Gastroesophageal sphincter (tissue), 4 donors: Measurements from ENCODE around the gene ILRUN. TPM values are rescaled to one million over a fixed set of nuclear protein-coding genes. Genes with fewer than 3 reads are reported as not detected.

Source experiments
- ATAC-seq: fragments of 150-250 bp; one replicate; pipeline ENCODE4 v1.9.1; 2016; ENCODE audit warnings: mild to moderate bottlenecking, moderate library complexity
- H3K27ac ChIP-seq, 4 donors: fragments of 200-600 bp; sonication (generic) in 3 of 4; 1 replicate in 3 of 4; 2 replicates in 1 of 4; pipeline ENCODE4 v1.5.1; 2016 to 2019
- H3K27me3 ChIP-seq: fragments of 200-600 bp; sonication (generic); one replicate; pipeline ENCODE4 v1.5.1; 2019
- H3K36me3 ChIP-seq, 2 donors: fragments of 200-600 bp; sonication (generic); one replicate each; pipeline ENCODE4 v1.5.1; 2019; ENCODE audit warnings: control low read depth in 1 of 2
- H3K4me1 ChIP-seq, 3 donors: fragments of 200-600 bp; sonication (generic); 1 replicate in 2 of 3; 2 replicates in 1 of 3; pipeline ENCODE4 v1.5.1; 2016 to 2019; ENCODE audit warnings: control low read depth in 2 of 3
- H3K4me3 ChIP-seq, 2 donors: fragments of 200-600 bp; sonication (generic); one replicate each; pipeline ENCODE4 v1.5.1; 2019; ENCODE audit warnings: mild to moderate bottlenecking in 1 of 2, moderate library complexity in 1 of 2
- H3K9me3 ChIP-seq, 3 donors: fragments of 200-600 bp; sonication (generic); one replicate each; pipeline ENCODE4 v1.5.1; 2017 to 2019; ENCODE audit warnings: control low read depth in 2 of 3
- CTCF ChIP-seq, 4 experiments: fragments of 200-600 bp in 2 of 4; fragments of 450-650 bp in 2 of 4; sonication (generic) in 1 of 4; IDR thresholded peaks; one replicate each; pipeline ENCODE4 v1.5.1; 2017 to 2019; ENCODE audit warnings: antibody characterized with exemption in 4 of 4, mild to moderate bottlenecking in 2 of 4, moderate library complexity in 2 of 4
- EP300 ChIP-seq: sonication (generic); formaldehyde crosslinking; IDR thresholded peaks from one replicate; pipeline ENCODE4 v1.6.1; 2017; ENCODE audit warnings: antibody characterized with exemption, mild to moderate bottlenecking
- POLR2A ChIP-seq, 2 donors: fragments of 450-650 bp; IDR thresholded peaks; one replicate each; pipeline ENCODE4 v1.6.1; 2017; ENCODE audit warnings: antibody characterized with exemption in 2 of 2, mild to moderate bottlenecking in 2 of 2, moderate library complexity in 1 of 2
- POLR2AphosphoS5 ChIP-seq: sonication (generic); formaldehyde crosslinking; IDR thresholded peaks from one replicate; pipeline ENCODE4 v1.6.1; 2017; ENCODE audit warnings: antibody characterized with exemption
- WGBS, 2 donors: methylation state at CpG; one replicate each; pipeline ENCODE4 v1.1.5; 2018; ENCODE audit warnings: low coverage in 1 of 2; 5-methylcytosine and 5-hydroxymethylcytosine counted together
- total RNA-seq, 4 donors: library from RNA; depleted of rRNA; stranded (reverse); fragments of >200 nt; gene quantifications; one replicate each; pipeline ENCODE4 v1.1.0, GENCODE V29; 2016

ILRUN gene
- total RNA-seq, 4 donors from 2014 or later = 84.4 to 116 (median 96.6) TPM

- H3K4me3 ChIP-seq = peak overlapping the region; percentile 75 to 80
- H3K27ac ChIP-seq = peak overlapping the region; percentile 89 to 98 (median 94)
- WGBS, 2 donors = 2% methylated on average over 9 of the region's 41 CpGs; no CpG with 5 or more reads in 1 of the 2 donors
- H3K27me3 ChIP-seq = no peaks in the 10 kb centered on the region
- peak; percentile 63 for ATAC-seq
- H3K9me3 ChIP-seq = no peaks in the 10 kb centered on the region
- peaks cover 2 to 51% (median 18%) of the 10 kb centered on the region in 3 donors for H3K4me1 ChIP-seq
- H3K36me3 ChIP-seq = no peaks in the 10 kb centered on the region
- TF ChIP-seq EP300 = no peak
- no peak for TF ChIP-seq POLR2A (IDR thresholded peaks at IDR 0.05)
- no peak for TF ChIP-seq POLR2AphosphoS5
- no peak for TF ChIP-seq CTCF (IDR thresholded peaks at IDR 0.05)
Observed at GRCh38 chr6:34696189-34696738, 303 bp downstream of the ILRUN start.

GRCh38 chr6:34695729-34696188 lies 808 bp downstream of the ILRUN start:
- 0 to 2% methylated on average over 4 to 5 of the region's 5 CpGs for WGBS, 2 donors

GRCh38 chr6:34692280-34692679 lies 4.3 kb downstream of the ILRUN start:
- H3K4me1 ChIP-seq = peaks cover 2 to 59% (median 14%) of the 10 kb centered on the region in 3 donors
- WGBS, 2 donors = 83 to 89% methylated on average over 4 of the region's 4 CpGs
- ATAC-seq = no peak

More at GRCh38 chr6:34695729-34696188, 808 bp downstream of the ILRUN start:
- Histone ChIP-seq H3K9me3 (no peaks in the 10 kb centered on the region), H3K4me3 (peak overlapping the region; percentile 75 to 80), H3K27ac (peak overlapping the region; percentile 89 to 98 (median 94)), H3K4me1 (peaks cover 2 to 55% (median 18%) of the 10 kb centered on the region in 3 donors), H3K36me3 (no peaks in the 10 kb centered on the region), H3K27me3 (no peaks in the 10 kb centered on the region)
- no peak for TF ChIP-seq CTCF (IDR thresholded peaks at IDR 0.05)
- TF ChIP-seq POLR2A (IDR thresholded peaks at IDR 0.05) = no peak
- TF ChIP-seq POLR2AphosphoS5 = no peak
- no peak for TF ChIP-seq EP300
- no peak for ATAC-seq

GRCh38 chr6:34689742-34690141 lies 6.8 kb downstream of the ILRUN start:
- no peak for ATAC-seq
- Histone ChIP-seq H3K36me3 (no peaks in the 10 kb centered on the region), H3K9me3 (no peaks in the 10 kb centered on the region), H3K27ac (no peak overlapping the region), H3K27me3 (no peaks in the 10 kb centered on the region), H3K4me3 (no peak overlapping the region), H3K4me1 (peaks cover 0 to 56% (median 10%) of the 10 kb centered on the region in 3 donors)
- no peak for TF ChIP-seq CTCF (IDR thresholded peaks at IDR 0.05)
- TF ChIP-seq POLR2AphosphoS5 = no peak
- no peak for TF ChIP-seq EP300
- TF ChIP-seq POLR2A (IDR thresholded peaks at IDR 0.05) = no peak

More at GRCh38 chr6:34692280-34692679, 4.3 kb downstream of the ILRUN start:
- no peaks in the 10 kb centered on the region for H3K27me3 ChIP-seq
- H3K27ac ChIP-seq = no peak overlapping the region
- H3K9me3 ChIP-seq = no peaks in the 10 kb centered on the region
- TF ChIP-seq POLR2A (IDR thresholded peaks at IDR 0.05) (no peak), EP300 (no peak), CTCF (IDR thresholded peaks at IDR 0.05) (no peak), POLR2AphosphoS5 (no peak)
- H3K36me3 ChIP-seq = no peaks in the 10 kb centered on the region
- H3K4me3 ChIP-seq = no peak overlapping the region

GRCh38 chr6:34688956-34689355 lies 7.6 kb downstream of the ILRUN start:
- TF ChIP-seq CTCF (IDR thresholded peaks at IDR 0.05) (no peak), EP300 (no peak), POLR2A (IDR thresholded peaks at IDR 0.05) (no peak), POLR2AphosphoS5 (no peak)
- Histone ChIP-seq H3K27me3 (no peaks in the 10 kb centered on the region), H3K4me3 (no peak overlapping the region), H3K9me3 (no peaks in the 10 kb centered on the region), H3K36me3 (no peaks in the 10 kb centered on the region), H3K27ac (no peak overlapping the region), H3K4me1 (peaks cover 2 to 56% (median 3%) of the 10 kb centered on the region in 3 donors)
- WGBS, 2 donors = 88 to 98% methylated on average over 5 of the region's 5 CpGs
- no peak for ATAC-seq
